GM12892 (cell line): Measurements from ENCODE around the gene MLH3.

Experiments used
- POLR2A ChIP-seq: IDR thresholded peaks from 2 replicates; pipeline ENCODE4 v1.6.1; 2011; ENCODE audit warnings: low read depth, low read length, control low read depth
- POLR2AphosphoS5 ChIP-seq: IDR thresholded peaks from 2 replicates; pipeline ENCODE4 v1.6.1; 2011; ENCODE audit warnings: low read depth, low read length, control low read depth
- TAF1 ChIP-seq: IDR thresholded peaks from 2 replicates; pipeline ENCODE4 v1.6.1; 2011; ENCODE audit warnings: low read depth, mild to moderate bottlenecking, control low read depth, low read length, borderline replicate concordance

DNA sequence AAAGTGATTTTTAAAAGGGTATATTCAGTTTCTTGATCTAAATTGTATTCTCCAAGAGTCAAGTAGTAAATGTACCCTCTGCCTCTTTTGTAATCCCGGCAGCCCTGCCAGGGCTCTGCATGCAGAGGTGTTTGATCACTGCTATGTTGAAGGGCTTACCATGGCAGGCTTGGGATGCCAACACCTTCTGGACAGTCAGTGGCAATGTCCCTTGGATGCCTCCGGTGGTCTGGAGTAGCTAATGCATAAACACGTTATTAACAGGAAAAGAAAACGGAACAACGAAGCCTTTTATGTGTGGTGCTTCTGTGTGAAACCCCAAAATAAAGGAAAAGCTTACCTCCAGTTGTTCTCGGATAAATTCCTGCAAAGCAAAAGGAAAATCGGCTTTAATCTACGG is 28.6 kb downstream of the MLH3 start:
- no peak for TF ChIP-seq POLR2AphosphoS5
- no peak for TF ChIP-seq POLR2A
- no peak for TF ChIP-seq TAF1
